ENCODE results near the gene CPVL.

Gene CPVL

GRCh38 chr7:29075606-29076005 lies 70.7 kb downstream of the CPVL start:
- ChIA-PET CTCF (interaction anchor here (0.6 kb wide), 1 partner anchor 16 kb away, joined by 3 read pairs; no protein-coding TSS in a partner anchor), POLR2A (ENCODE audit: low non-redundant PET) (no interaction called here)
- H3K27ac ChIP-seq: no peak overlapping the region
- TF ChIP-seq, protein P1, sequence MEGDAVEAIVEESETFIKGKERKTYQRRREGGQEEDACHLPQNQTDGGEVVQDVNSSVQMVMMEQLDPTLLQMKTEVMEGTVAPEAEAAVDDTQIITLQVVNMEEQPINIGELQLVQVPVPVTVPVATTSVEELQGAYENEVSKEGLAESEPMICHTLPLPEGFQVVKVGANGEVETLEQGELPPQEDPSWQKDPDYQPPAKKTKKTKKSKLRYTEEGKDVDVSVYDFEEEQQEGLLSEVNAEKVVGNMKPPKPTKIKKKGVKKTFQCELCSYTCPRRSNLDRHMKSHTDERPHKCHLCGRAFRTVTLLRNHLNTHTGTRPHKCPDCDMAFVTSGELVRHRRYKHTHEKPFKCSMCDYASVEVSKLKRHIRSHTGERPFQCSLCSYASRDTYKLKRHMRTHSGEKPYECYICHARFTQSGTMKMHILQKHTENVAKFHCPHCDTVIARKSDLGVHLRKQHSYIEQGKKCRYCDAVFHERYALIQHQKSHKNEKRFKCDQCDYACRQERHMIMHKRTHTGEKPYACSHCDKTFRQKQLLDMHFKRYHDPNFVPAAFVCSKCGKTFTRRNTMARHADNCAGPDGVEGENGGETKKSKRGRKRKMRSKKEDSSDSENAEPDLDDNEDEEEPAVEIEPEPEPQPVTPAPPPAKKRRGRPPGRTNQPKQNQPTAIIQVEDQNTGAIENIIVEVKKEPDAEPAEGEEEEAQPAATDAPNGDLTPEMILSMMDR (conservative IDR thresholded peaks at IDR 0.05; ENCODE audit: low read depth): no peak
- no peak for DNase-seq (ENCODE audit: low spot score)

- H3K27ac ChIP-seq: no peak overlapping the region
- no peak for DNase-seq (ENCODE audit: low spot score)
- CTCF ChIA-PET: no interaction called here
Measured at GRCh38 chr7:29071203-29071874, 75.0 kb downstream of the CPVL start.

GRCh38 chr7:29066641-29067040 lies 79.7 kb downstream of the CPVL start:
- CTCF ChIA-PET: interaction anchor here (0.7 kb wide), 1 partner anchor 139 kb away, joined by 3 read pairs; no protein-coding TSS in a partner anchor
- TF ChIP-seq, protein P1 (conservative IDR thresholded peaks at IDR 0.05; ENCODE audit: low read depth): no peak
- no peak for DNase-seq (ENCODE audit: low spot score)
- POLR2A ChIA-PET (ENCODE audit: low non-redundant PET): no interaction called here
- H3K27ac ChIP-seq: no peak overlapping the region

More at GRCh38 chr7:29071203-29071874, 75.0 kb downstream of the CPVL start:
- POLR2A ChIA-PET (ENCODE audit: low non-redundant PET): no interaction called here
- TF ChIP-seq, protein P1 (conservative IDR thresholded peaks at IDR 0.05; ENCODE audit: low read depth): no peak

DNA sequence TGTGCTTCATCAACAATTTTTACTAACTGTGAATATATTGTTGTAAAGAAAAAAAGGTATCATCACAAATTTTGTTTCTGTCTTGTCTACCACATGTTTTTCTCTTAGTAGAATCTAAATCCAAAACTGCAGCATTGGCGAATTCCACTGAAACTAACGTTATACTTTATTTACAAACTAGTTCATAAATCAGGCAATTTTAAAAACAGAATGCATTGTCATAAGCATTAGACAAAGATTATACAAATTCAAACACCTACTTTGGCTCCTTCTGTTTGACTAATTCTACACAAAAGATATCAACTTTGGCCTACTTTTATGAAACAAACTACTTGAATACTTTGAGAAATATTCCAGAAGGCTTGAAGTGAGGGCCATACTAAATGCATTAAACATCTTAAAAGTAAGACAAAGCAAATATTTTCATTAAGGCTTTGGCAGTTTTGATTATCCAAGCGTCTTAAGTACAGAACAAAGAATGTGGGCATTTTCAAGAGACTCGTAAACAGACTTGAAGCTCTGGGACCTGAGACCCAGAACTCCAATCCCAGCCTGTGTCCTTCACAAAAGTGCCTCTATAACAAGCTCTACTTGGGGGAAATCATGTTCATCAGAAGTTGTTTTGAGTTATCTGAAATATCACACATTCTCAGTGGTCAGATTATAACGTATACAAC lies 81.0 kb downstream of the CPVL start:
- TF ChIP-seq, protein P1 (conservative IDR thresholded peaks at IDR 0.05; ENCODE audit: low read depth): no peak
- DNase-seq (ENCODE audit: low spot score): no peak
- CTCF ChIA-PET: no interaction called here
- POLR2A ChIA-PET (ENCODE audit: low non-redundant PET): no interaction called here
- no peak overlapping the region for H3K27ac ChIP-seq

- no peak overlapping the region for H3K27ac ChIP-seq
- ChIA-PET POLR2A (ENCODE audit: low non-redundant PET) (no interaction called here), CTCF (interaction anchor here (0.6 kb wide), 1 partner anchor 182 kb away, joined by 3 read pairs; no protein-coding TSS in a partner anchor)
- no peak for DNase-seq (ENCODE audit: low spot score)
- TF ChIP-seq, protein P1 (conservative IDR thresholded peaks at IDR 0.05; ENCODE audit: low read depth): no peak
Measured at GRCh38 chr7:29063872-29064271, 82.5 kb downstream of the CPVL start.

GRCh38 chr7:29063236-29063635 lies 83.1 kb downstream of the CPVL start:
- H3K27ac ChIP-seq: no peak overlapping the region
- POLR2A ChIA-PET (ENCODE audit: low non-redundant PET): no interaction called here
- CTCF ChIA-PET: interaction anchor here (1.1 kb wide), 1 partner anchor 27 kb away, joined by 3 read pairs; no protein-coding TSS in a partner anchor
- DNase-seq (ENCODE audit: low spot score): no peak
- TF ChIP-seq, protein P1 (conservative IDR thresholded peaks at IDR 0.05; ENCODE audit: low read depth): no peak
